Endothelial cell of umbilical vein (primary cell): ENCODE measurements around the gene QSER1. TPM values are rescaled to one million over a fixed set of nuclear protein-coding genes. Genes with fewer than 3 reads are reported as not detected.

Source experiments
- BruUV-seq: library from RNA; stranded (reverse); fragments of 400-500 nt; replicated peaks from 2 replicates; lab custom pipeline; 2021; lab: Mats Ljungman, UMichigan
- CTCF ChIA-PET: fragments of 300-600, 350-600 bp; sonication (Branson Sonifier 250); formaldehyde crosslinking; loops from one replicate; lab custom pipeline; 2021; ENCODE audit warnings: antibody characterized with exemption, inconsistent platforms; lab: Charles Lee
- POLR2A ChIA-PET: fragments of 300-600, 350-600 bp; sonication (Branson Sonifier 250); formaldehyde crosslinking; loops from one replicate; lab custom pipeline; 2021; ENCODE audit warnings: antibody characterized with exemption, inconsistent platforms; lab: Charles Lee
- DNase-seq: peaks from one replicate; pipeline ENCODE4 v3.0.0-alpha.2; 2011; ENCODE audit warnings: low read depth, low spot score
- FAIRE-seq: peaks from 2 replicates; lab custom pipeline; 2011; peaks lifted over from hg19 to GRCh38; lab: Jason Lieb, UNC
- H2AFZ ChIP-seq: 2 replicates; pipeline ENCODE4 v1.6.0; 2012; ENCODE audit warnings: low read depth, low read length, control low read depth, inconsistent platforms
- H3K27ac ChIP-seq: 2 replicates; pipeline ENCODE4 v1.5.1; 2011; ENCODE audit warnings: low read depth, mild to moderate bottlenecking, control low read depth, low read length, moderate library complexity; ENCODE audit not compliant: insufficient read depth
- H3K27me3 ChIP-seq, 2 experiments: 2 replicates each; pipeline versions ENCODE4 v1.6.0 to v1.6.1; 2011; ENCODE audit warnings: low read length in 2 of 2, mixed read lengths in 1 of 2; ENCODE audit not compliant: control insufficient read depth in 2 of 2, insufficient read depth in 2 of 2
- H3K36me3 ChIP-seq, 2 experiments: 2 replicates in 1 of 2; 3 replicates in 1 of 2; pipeline ENCODE4 v1.5.1; 2011; ENCODE audit warnings: low read length in 2 of 2, mild to moderate bottlenecking in 1 of 2, moderate library complexity in 1 of 2; ENCODE audit not compliant: control insufficient read depth in 2 of 2, insufficient read depth in 2 of 2; ENCODE audit errors: extremely low read depth in 1 of 2
- H3K4me1 ChIP-seq: 3 replicates; pipeline ENCODE4 v1.5.1; 2011; ENCODE audit warnings: mild to moderate bottlenecking, low read length; ENCODE audit not compliant: control insufficient read depth, insufficient read depth; ENCODE audit errors: extremely low read depth
- H3K4me2 ChIP-seq: 2 replicates; pipeline ENCODE4 v1.6.1; 2011; ENCODE audit warnings: low read length, control low read depth, mixed read lengths; ENCODE audit not compliant: insufficient read depth
- H3K4me3 ChIP-seq, 3 experiments: fragments of 200-600 bp in 1 of 3; sonication (generic), shearing (Covaris generic) in 1 of 3; replicated peaks in 1 of 3; 2 replicates each; pipeline ENCODE4 v1.5.1; 2011 to 2016; ENCODE audit warnings: control low read depth in 3 of 3, low read length in 3 of 3, mild to moderate bottlenecking in 2 of 3, inconsistent platforms in 1 of 3, low read depth in 1 of 3, moderate library complexity in 1 of 3; ENCODE audit not compliant: insufficient read depth in 1 of 3
- H3K79me2 ChIP-seq: 2 replicates; pipeline ENCODE4 v1.6.0; 2012; ENCODE audit warnings: low read length, inconsistent platforms; ENCODE audit not compliant: control insufficient read depth, insufficient read depth
- H3K9ac ChIP-seq: replicated peaks from 2 replicates; pipeline ENCODE3; 2011; ENCODE audit warnings: low read length, control low read depth; ENCODE audit not compliant: insufficient read depth; ENCODE audit errors: extremely low read depth
- H3K9me1 ChIP-seq: replicated peaks from 3 replicates; pipeline ENCODE4 v1.6.0; 2011; ENCODE audit warnings: mild to moderate bottlenecking, low read length; ENCODE audit not compliant: control insufficient read depth, insufficient read depth; ENCODE audit errors: extremely low read depth
- H3K9me3 ChIP-seq: replicated peaks from 2 replicates; pipeline ENCODE4 v1.5.1; 2012; ENCODE audit warnings: low read length, inconsistent platforms; ENCODE audit not compliant: control insufficient read depth, insufficient read depth
- H4K20me1 ChIP-seq: replicated peaks from 2 replicates; pipeline ENCODE3; 2011; ENCODE audit warnings: mild to moderate bottlenecking, low read length; ENCODE audit not compliant: control insufficient read depth, insufficient read depth; ENCODE audit errors: extremely low read depth
- FOS ChIP-seq: IDR thresholded peaks from 2 replicates; pipeline ENCODE4 v1.6.1; 2011; ENCODE audit warnings: mild to moderate bottlenecking, low read length, moderate library complexity, borderline replicate concordance; ENCODE audit not compliant: insufficient read depth
- GATA2 ChIP-seq: IDR thresholded peaks from 2 replicates; pipeline ENCODE4 v1.7.0; 2011; ENCODE audit warnings: low read depth, mild to moderate bottlenecking, moderate library complexity, mixed read lengths, low read length; ENCODE audit not compliant: insufficient read length, insufficient read depth
- JUN ChIP-seq: IDR thresholded peaks from 2 replicates; pipeline ENCODE4 v1.6.1; 2011; ENCODE audit warnings: borderline replicate concordance, low read depth; ENCODE audit not compliant: insufficient read length, insufficient read depth
- POLR2AphosphoS5 ChIP-seq: IDR thresholded peaks from 2 replicates; pipeline ENCODE4 v1.6.1; 2012; ENCODE audit warnings: low read depth, mild to moderate bottlenecking, control low read depth, low read length, moderate library complexity; ENCODE audit not compliant: insufficient read depth
- dilution Hi-C: fragments of 300-500 bp; cut with MboI; formaldehyde crosslinking; loops from one replicate; pipeline ENCODE4 v1.15.0; 2019; ENCODE audit warnings: low sequenced_read_pairs; ENCODE audit not compliant: extremely low pct_ligation_motif_present
- intact Hi-C: fragments of 100-400 bp; cut with micrococcal nuclease; formaldehyde crosslinking; loops from one replicate; pipeline ENCODE4 v1.10.0; 2022
- polyA plus RNA-seq, 4 experiments: library from polyadenylated mRNA; depleted of rRNA in 3 of 4; stranded (reverse) in 3 of 4; unstranded in 1 of 4; fragments of >200 nt; gene quantifications; 2 replicates each; pipeline versions ENCODE4 v1.2.1 to v1.2.3, GENCODE V29; 2011 to 2012; ENCODE audit warnings: missing spikeins in 1 of 4
- total RNA-seq: library from RNA; stranded (reverse); gene quantifications from 2 replicates; pipeline ENCODE4 v1.2.3, GENCODE V29; 2021
- TF ChIP-seq, protein P1 (sequence below): IDR thresholded peaks from 2 replicates; pipeline ENCODE4 v1.6.1; 2011; ENCODE audit not compliant: insufficient read depth, insufficient read length
- TF ChIP-seq, protein P2 (sequence below), 2 donors: IDR thresholded peaks; 1 replicate in 1 of 2; 2 replicates in 1 of 2; pipeline ENCODE4 v1.5.1; 2011; ENCODE audit warnings: low read length in 2 of 2, mild to moderate bottlenecking in 2 of 2, moderate library complexity in 2 of 2, control low read depth in 1 of 2, inconsistent platforms in 1 of 2, low read depth in 1 of 2; ENCODE audit not compliant: insufficient read depth in 1 of 2; ENCODE audit errors: extremely low read depth in 1 of 2

QSER1 gene
- total and polyA plus RNA-seq, 2 donors (not counting 3 experiments of a cell fraction or from before 2014, with no cell fraction given) = 5.5 to 36.6 TPM

DNA sequence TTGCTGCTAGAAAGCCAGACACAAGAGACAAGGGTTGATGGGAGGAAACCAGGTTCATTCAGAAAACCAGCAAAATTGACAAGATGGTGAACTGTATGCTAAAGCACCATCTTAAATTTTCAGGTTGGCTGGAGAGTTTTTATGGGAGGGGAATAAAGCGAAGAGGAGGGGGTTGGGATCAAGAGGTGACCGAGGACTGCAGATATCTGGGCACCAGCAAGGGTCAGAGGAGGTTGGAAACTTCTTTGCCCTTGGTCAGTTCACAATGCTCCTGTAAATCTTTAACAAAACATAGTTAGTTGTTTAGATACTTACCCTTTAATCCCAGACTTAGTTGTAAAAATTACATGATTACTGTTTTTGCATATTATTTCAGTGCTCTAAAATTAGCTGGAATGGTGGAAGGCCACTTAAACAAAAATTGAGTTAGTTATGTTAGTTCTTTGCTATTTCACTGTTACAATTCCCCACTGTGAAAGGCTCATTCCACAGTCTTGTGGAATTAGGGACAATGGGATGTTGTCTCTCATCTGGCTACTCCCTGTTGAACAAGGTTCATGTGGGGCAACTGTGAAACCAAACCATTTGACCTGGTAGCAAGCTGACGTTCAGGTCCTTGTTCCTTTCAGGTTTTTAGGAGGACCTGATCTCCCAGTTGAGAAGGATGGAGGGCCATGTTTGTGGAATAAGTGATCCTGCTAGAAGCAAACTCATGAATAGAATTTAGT is 30.6 kb upstream of the QSER1 start:
- Histone ChIP-seq H3K4me1 (no peaks in the 10 kb centered on the region), H2AFZ (no peak overlapping the region), H3K27ac (no peak overlapping the region), H3K9me3 (no peaks in the 10 kb centered on the region), H3K4me2 (no peak overlapping the region), H3K79me2 (no peaks in the 10 kb centered on the region), H4K20me1 (no peaks in the 10 kb centered on the region), H3K27me3 (peaks cover 3 to 4% of the 10 kb centered on the region in 2 experiments), H3K9ac (no peak overlapping the region), H3K4me3 (no peak overlapping the region), H3K36me3 (no peaks in the 10 kb centered on the region), H3K9me1 (no peaks in the 10 kb centered on the region)
- intact Hi-C loops (no loop called here), dilution Hi-C loops (no loop called here)
- FAIRE-seq (no peak), DNase-seq (no peak)
- no peak for TF ChIP-seq POLR2AphosphoS5
- TF ChIP-seq GATA2 = no peak
- TF ChIP-seq, protein P1, sequence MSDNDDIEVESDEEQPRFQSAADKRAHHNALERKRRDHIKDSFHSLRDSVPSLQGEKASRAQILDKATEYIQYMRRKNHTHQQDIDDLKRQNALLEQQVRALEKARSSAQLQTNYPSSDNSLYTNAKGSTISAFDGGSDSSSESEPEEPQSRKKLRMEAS = no peak
- TF ChIP-seq JUN = no peak
- TF ChIP-seq FOS = no peak
- TF ChIP-seq, protein P2, sequence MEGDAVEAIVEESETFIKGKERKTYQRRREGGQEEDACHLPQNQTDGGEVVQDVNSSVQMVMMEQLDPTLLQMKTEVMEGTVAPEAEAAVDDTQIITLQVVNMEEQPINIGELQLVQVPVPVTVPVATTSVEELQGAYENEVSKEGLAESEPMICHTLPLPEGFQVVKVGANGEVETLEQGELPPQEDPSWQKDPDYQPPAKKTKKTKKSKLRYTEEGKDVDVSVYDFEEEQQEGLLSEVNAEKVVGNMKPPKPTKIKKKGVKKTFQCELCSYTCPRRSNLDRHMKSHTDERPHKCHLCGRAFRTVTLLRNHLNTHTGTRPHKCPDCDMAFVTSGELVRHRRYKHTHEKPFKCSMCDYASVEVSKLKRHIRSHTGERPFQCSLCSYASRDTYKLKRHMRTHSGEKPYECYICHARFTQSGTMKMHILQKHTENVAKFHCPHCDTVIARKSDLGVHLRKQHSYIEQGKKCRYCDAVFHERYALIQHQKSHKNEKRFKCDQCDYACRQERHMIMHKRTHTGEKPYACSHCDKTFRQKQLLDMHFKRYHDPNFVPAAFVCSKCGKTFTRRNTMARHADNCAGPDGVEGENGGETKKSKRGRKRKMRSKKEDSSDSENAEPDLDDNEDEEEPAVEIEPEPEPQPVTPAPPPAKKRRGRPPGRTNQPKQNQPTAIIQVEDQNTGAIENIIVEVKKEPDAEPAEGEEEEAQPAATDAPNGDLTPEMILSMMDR (IDR thresholded peaks at IDR 0.05; ENCODE audit: extremely low read depth in 1 of 2, insufficient read depth in 1 of 2, low read depth in 1 of 2, low read length in 2 of 2) = no peak
- POLR2A ChIA-PET = no interaction called here
- BruUV-seq = no TSS peak
- CTCF ChIA-PET = no interaction called here
